ENCODE data around the gene TXNDC11.

The TXNDC11 gene

GRCh38 chr16:11707679-11708197, 34.9 kb downstream of the TXNDC11 start:
- no peak overlapping the region for H3K4me2 ChIP-seq (ENCODE audit: low read length)
- H3K4ac ChIP-seq (ENCODE audit: low read depth, low read length), result no peak overlapping the region
- peak in 1 of 2 donors; percentile 7 for DNase-seq
- no peaks in the 10 kb centered on the region for H3K4me1 ChIP-seq (ENCODE audit: control insufficient read depth in 1 of 2, insufficient read depth in 2 of 2, low read length in 2 of 2)
- H2BK12ac ChIP-seq (ENCODE audit: low read length), result no peak overlapping the region
- H4K12ac ChIP-seq (ENCODE audit: low read depth, low read length), result no peak overlapping the region
- H2AFZ ChIP-seq (ENCODE audit: insufficient read depth, low read length, poor library complexity), result no peak overlapping the region
- no peaks in the 10 kb centered on the region for H3K79me1 ChIP-seq (ENCODE audit: low read length)
- no peak overlapping the region for H3K23ac ChIP-seq (ENCODE audit: low read length)
- no CpG with 5 or more reads among the region's 4 CpGs for WGBS (ENCODE audit: extremely low coverage, insufficient coverage, insufficient read length)
- H3K18ac ChIP-seq (ENCODE audit: low read length), result no peak overlapping the region
- H3K9me3 ChIP-seq (ENCODE audit: insufficient read depth, low read depth, low read length), result no peaks in the 10 kb centered on the region
- no peak overlapping the region for H2BK120ac ChIP-seq (ENCODE audit: insufficient read depth, low read length, poor library complexity)
- H2AK5ac ChIP-seq (ENCODE audit: low read length), result no peak overlapping the region
- H3K4me3 ChIP-seq (ENCODE audit: low read depth, low read length), result no peak overlapping the region
- no peaks in the 10 kb centered on the region for H3K79me2 ChIP-seq (ENCODE audit: control insufficient read depth, insufficient read depth, low read length, poor library complexity)
- H4K91ac ChIP-seq (ENCODE audit: low read depth, low read length), result no peak overlapping the region
- H2BK5ac ChIP-seq (ENCODE audit: low read depth, low read length, poor library complexity), result no peak overlapping the region
- no peak overlapping the region for H4K8ac ChIP-seq (ENCODE audit: low read depth, low read length)
- no peak overlapping the region for H3K27ac ChIP-seq (ENCODE audit: low read depth, low read length)
- no peaks in the 10 kb centered on the region for H3K27me3 ChIP-seq (ENCODE audit: insufficient read depth, low read length)
- no peak overlapping the region for H3K14ac ChIP-seq (ENCODE audit: low read length)
- H3K9ac ChIP-seq (ENCODE audit: low read length), result no peak overlapping the region
- H3K36me3 ChIP-seq (ENCODE audit: control insufficient read depth in 1 of 2, insufficient read depth in 2 of 2, low read length in 2 of 2), result peaks cover 5 to 14% of the 10 kb centered on the region in 2 experiments

GRCh38 chr16:11706180-11706742, 36.4 kb downstream of the TXNDC11 start:
- no peak overlapping the region for H2AK5ac ChIP-seq (ENCODE audit: low read length)
- no peak overlapping the region for H2BK5ac ChIP-seq (ENCODE audit: low read depth, low read length, poor library complexity)
- H3K79me2 ChIP-seq (ENCODE audit: control insufficient read depth, insufficient read depth, low read length, poor library complexity), result no peaks in the 10 kb centered on the region
- H3K14ac ChIP-seq (ENCODE audit: low read length), result no peak overlapping the region
- no peak for DNase-seq
- H3K9me3 ChIP-seq (ENCODE audit: insufficient read depth, low read depth, low read length), result no peaks in the 10 kb centered on the region
- no peak overlapping the region for H3K4ac ChIP-seq (ENCODE audit: low read depth, low read length)
- H2AFZ ChIP-seq (ENCODE audit: insufficient read depth, low read length, poor library complexity), result no peak overlapping the region
- no peak overlapping the region for H2BK12ac ChIP-seq (ENCODE audit: low read length)
- no peaks in the 10 kb centered on the region for H3K79me1 ChIP-seq (ENCODE audit: low read length)
- no peak overlapping the region for H3K4me2 ChIP-seq (ENCODE audit: low read length)
- H2BK120ac ChIP-seq (ENCODE audit: insufficient read depth, low read length, poor library complexity), result no peak overlapping the region
- H3K36me3 ChIP-seq (ENCODE audit: control insufficient read depth in 1 of 2, insufficient read depth in 2 of 2, low read length in 2 of 2), result peaks cover 5 to 14% of the 10 kb centered on the region in 2 experiments
- no peak overlapping the region for H4K91ac ChIP-seq (ENCODE audit: low read depth, low read length)
- no peak overlapping the region for H3K9ac ChIP-seq (ENCODE audit: low read length)
- no peak overlapping the region for H3K4me3 ChIP-seq (ENCODE audit: low read depth, low read length)
- no peak overlapping the region for H3K23ac ChIP-seq (ENCODE audit: low read length)
- no peaks in the 10 kb centered on the region for H3K4me1 ChIP-seq (ENCODE audit: control insufficient read depth in 1 of 2, insufficient read depth in 2 of 2, low read length in 2 of 2)
- no peaks in the 10 kb centered on the region for H3K27me3 ChIP-seq (ENCODE audit: insufficient read depth, low read length)
- H4K8ac ChIP-seq (ENCODE audit: low read depth, low read length), result no peak overlapping the region
- no CpG with 5 or more reads among the region's 5 CpGs for WGBS (ENCODE audit: extremely low coverage, insufficient coverage, insufficient read length)
- no peak overlapping the region for H3K18ac ChIP-seq (ENCODE audit: low read length)
- H4K12ac ChIP-seq (ENCODE audit: low read depth, low read length), result no peak overlapping the region
- no peak overlapping the region for H3K27ac ChIP-seq (ENCODE audit: low read depth, low read length)

- Histone ChIP-seq H3K79me1 (ENCODE audit: low read length) (no peaks in the 10 kb centered on the region), H3K27me3 (ENCODE audit: insufficient read depth, low read length) (no peaks in the 10 kb centered on the region), H2BK120ac (ENCODE audit: insufficient read depth, low read length, poor library complexity) (no peak overlapping the region), H3K4me3 (ENCODE audit: low read depth, low read length) (no peak overlapping the region), H3K4me1 (ENCODE audit: control insufficient read depth in 1 of 2, insufficient read depth in 2 of 2, low read length in 2 of 2) (no peaks in the 10 kb centered on the region), H3K23ac (ENCODE audit: low read length) (no peak overlapping the region), H3K4me2 (ENCODE audit: low read length) (no peak overlapping the region), H4K91ac (ENCODE audit: low read depth, low read length) (no peak overlapping the region), H2BK5ac (ENCODE audit: low read depth, low read length, poor library complexity) (no peak overlapping the region), H4K8ac (ENCODE audit: low read depth, low read length) (no peak overlapping the region), H3K27ac (ENCODE audit: low read depth, low read length) (no peak overlapping the region), H2AK5ac (ENCODE audit: low read length) (no peak overlapping the region), H3K36me3 (ENCODE audit: control insufficient read depth in 1 of 2, insufficient read depth in 2 of 2, low read length in 2 of 2) (peaks cover 4 to 11% of the 10 kb centered on the region in 2 experiments), H2BK12ac (ENCODE audit: low read length) (no peak overlapping the region), H3K79me2 (ENCODE audit: control insufficient read depth, insufficient read depth, low read length, poor library complexity) (no peaks in the 10 kb centered on the region), H3K18ac (ENCODE audit: low read length) (no peak overlapping the region), H3K9me3 (ENCODE audit: insufficient read depth, low read depth, low read length) (no peaks in the 10 kb centered on the region), H2AFZ (ENCODE audit: insufficient read depth, low read length, poor library complexity) (no peak overlapping the region), H3K9ac (ENCODE audit: low read length) (no peak overlapping the region), H3K4ac (ENCODE audit: low read depth, low read length) (no peak overlapping the region), H4K12ac (ENCODE audit: low read depth, low read length) (no peak overlapping the region), H3K14ac (ENCODE audit: low read length) (no peak overlapping the region)
- WGBS (ENCODE audit: extremely low coverage, insufficient coverage, insufficient read length), result 100% methylated on average over 1 of the region's 6 CpGs
- DNase-seq, result no peak
These were observed 37.2 kb downstream of the TXNDC11 start for GRCh38 chr16:11705311-11706025.

- no peak overlapping the region for H3K4me2 ChIP-seq (ENCODE audit: low read length)
- no peak overlapping the region for H3K4me3 ChIP-seq (ENCODE audit: low read depth, low read length)
- no peak overlapping the region for H2AK5ac ChIP-seq (ENCODE audit: low read length)
- no peak overlapping the region for H3K18ac ChIP-seq (ENCODE audit: low read length)
- no peak overlapping the region for H2BK12ac ChIP-seq (ENCODE audit: low read length)
- no peaks in the 10 kb centered on the region for H3K79me2 ChIP-seq (ENCODE audit: control insufficient read depth, insufficient read depth, low read length, poor library complexity)
- H3K4me1 ChIP-seq (ENCODE audit: control insufficient read depth in 1 of 2, insufficient read depth in 2 of 2, low read length in 2 of 2), result no peaks in the 10 kb centered on the region
- H2AFZ ChIP-seq (ENCODE audit: insufficient read depth, low read length, poor library complexity), result no peak overlapping the region
- H4K8ac ChIP-seq (ENCODE audit: low read depth, low read length), result no peak overlapping the region
- WGBS (ENCODE audit: extremely low coverage, insufficient coverage, insufficient read length), result no CpG with 5 or more reads among the region's 9 CpGs
- no peak overlapping the region for H2BK5ac ChIP-seq (ENCODE audit: low read depth, low read length, poor library complexity)
- H3K9me3 ChIP-seq (ENCODE audit: insufficient read depth, low read depth, low read length), result no peaks in the 10 kb centered on the region
- peaks cover 28 to 30% of the 10 kb centered on the region in 2 experiments for H3K36me3 ChIP-seq (ENCODE audit: control insufficient read depth in 1 of 2, insufficient read depth in 2 of 2, low read length in 2 of 2)
- no peak overlapping the region for H4K91ac ChIP-seq (ENCODE audit: low read depth, low read length)
- no peak overlapping the region for H3K14ac ChIP-seq (ENCODE audit: low read length)
- no peak overlapping the region for H3K23ac ChIP-seq (ENCODE audit: low read length)
- no peak for DNase-seq
- H4K12ac ChIP-seq (ENCODE audit: low read depth, low read length), result no peak overlapping the region
- no peaks in the 10 kb centered on the region for H3K27me3 ChIP-seq (ENCODE audit: insufficient read depth, low read length)
- no peak overlapping the region for H3K27ac ChIP-seq (ENCODE audit: low read depth, low read length)
- no peak overlapping the region for H2BK120ac ChIP-seq (ENCODE audit: insufficient read depth, low read length, poor library complexity)
- H3K79me1 ChIP-seq (ENCODE audit: low read length), result no peaks in the 10 kb centered on the region
- no peak overlapping the region for H3K9ac ChIP-seq (ENCODE audit: low read length)
- H3K4ac ChIP-seq (ENCODE audit: low read depth, low read length), result no peak overlapping the region
These were observed 42.2 kb downstream of the TXNDC11 start for GRCh38 chr16:11700264-11701029.
